B cell (primary cell): ENCODE measurements around the gene FOXE1. TPM values are rescaled to one million over a fixed set of nuclear protein-coding genes. Genes with fewer than 3 reads are reported as not detected.

Source experiments
- ATAC-seq: fragments of 200-7000 bp; cut with Tn5 transposase; one replicate; pipeline ENCODE4 v1.10.0; 2021; ENCODE audit warnings: low read depth, mild to moderate bottlenecking, moderate number of reproducible peaks, moderate library complexity
- CTCF ChIA-PET: fragments of 350-600 bp; sonication (Branson Sonifier 250); formaldehyde crosslinking; loops from one replicate; lab custom pipeline; 2021; ENCODE audit warnings: antibody characterized with exemption, inconsistent platforms; lab: Charles Lee
- POLR2A ChIA-PET: fragments of 350-600 bp; sonication (Branson Sonifier 250); formaldehyde crosslinking; loops from one replicate; lab custom pipeline; 2021; ENCODE audit warnings: antibody characterized with exemption; lab: Charles Lee
- DNase-seq: peaks from one replicate; pipeline ENCODE4 v3.0.0; 2013
- H2AFZ ChIP-seq: 2 replicates; pipeline ENCODE4 v1.6.1; 2012; ENCODE audit warnings: mild to moderate bottlenecking, low read depth, low read length; ENCODE audit not compliant: insufficient read depth, poor library complexity, severe bottlenecking
- H3K27ac ChIP-seq, 2 donors: 1 replicate in 1 of 2; 2 replicates in 1 of 2; pipeline ENCODE4 v1.5.1; 2012 to 2013; ENCODE audit warnings: low read length in 2 of 2, mild to moderate bottlenecking in 2 of 2, moderate library complexity in 1 of 2
- H3K27me3 ChIP-seq, 4 experiments: fragments of 200-600 bp in 1 of 4; sonication (generic) in 1 of 4; replicated peaks in 1 of 4; 1 replicate in 2 of 4; 2 replicates in 2 of 4; pipeline versions ENCODE4 v1.6.1 to v1.7.0; 2013 to 2016; ENCODE audit warnings: low read length in 3 of 4, mild to moderate bottlenecking in 2 of 4, mixed read lengths in 1 of 4, moderate library complexity in 1 of 4; ENCODE audit not compliant: insufficient read depth in 4 of 4, control insufficient read depth in 3 of 4; ENCODE audit errors: control extremely low read depth in 1 of 4
- H3K36me3 ChIP-seq, 2 experiments: replicated peaks in 1 of 2; 1 replicate in 1 of 2; 2 replicates in 1 of 2; pipeline versions ENCODE4 v1.6.1 to v1.7.1; 2013; ENCODE audit warnings: low read length in 1 of 2; ENCODE audit not compliant: insufficient read depth in 2 of 2, control insufficient read depth in 1 of 2; ENCODE audit errors: control extremely low read depth in 1 of 2, extremely low read depth in 1 of 2
- H3K4me1 ChIP-seq, 2 donors: fragments of 200-600 bp in 1 of 2; sonication (generic) in 1 of 2; 1 replicate in 1 of 2; 2 replicates in 1 of 2; pipeline versions ENCODE4 v1.5.1 to v1.6.1; 2013 to 2017; ENCODE audit warnings: low read length in 2 of 2; ENCODE audit not compliant: control insufficient read depth in 2 of 2, insufficient read depth in 2 of 2
- H3K4me2 ChIP-seq: replicated peaks from 2 replicates; pipeline ENCODE3; 2012; ENCODE audit warnings: mild to moderate bottlenecking, low read depth, low read length; ENCODE audit not compliant: poor library complexity, severe bottlenecking
- H3K4me3 ChIP-seq, 5 experiments: fragments of 200-600 bp in 1 of 5; sonication (generic) in 1 of 5; 1 replicate in 3 of 5; 2 replicates in 2 of 5; pipeline versions ENCODE4 v1.5.1 to v1.7.0; 2011 to 2016; ENCODE audit warnings: low read length in 4 of 5, mild to moderate bottlenecking in 4 of 5, low read depth in 2 of 5, control low read depth in 1 of 5, moderate library complexity in 1 of 5; ENCODE audit not compliant: insufficient read depth in 1 of 5; ENCODE audit errors: control extremely low read depth in 1 of 5, extremely low read depth in 1 of 5
- H3K79me2 ChIP-seq: fragments of 200-600 bp; sonication (generic); one replicate; pipeline ENCODE4 v1.6.0; 2016; ENCODE audit warnings: low read length; ENCODE audit not compliant: control insufficient read depth, insufficient read depth
- H3K9ac ChIP-seq: fragments of 200-600 bp; sonication (generic); 2 replicates; pipeline ENCODE4 v1.6.1; 2017; ENCODE audit warnings: mild to moderate bottlenecking, low read length, moderate library complexity
- H3K9me3 ChIP-seq, 3 donors: one replicate each; pipeline versions ENCODE4 v1.6.1 to v1.7.1; 2013; ENCODE audit warnings: low read length in 2 of 3; ENCODE audit not compliant: control insufficient read depth in 2 of 3, insufficient read depth in 1 of 3; ENCODE audit errors: control extremely low read depth in 1 of 3
- H4K20me1 ChIP-seq: 2 replicates; pipeline ENCODE4 v1.6.0; 2012; ENCODE audit warnings: mild to moderate bottlenecking, low read length; ENCODE audit not compliant: insufficient read depth, control insufficient read depth, poor library complexity, severe bottlenecking
- H3K27ac Mint-ChIP-seq: one replicate; pipeline ENCODE4 v1.8.0; 2021; ENCODE audit warnings: mixed read lengths
- H3K27me3 Mint-ChIP-seq: one replicate; pipeline ENCODE4 v1.8.0; 2021; ENCODE audit warnings: mixed read lengths
- H3K4me1 Mint-ChIP-seq: one replicate; pipeline ENCODE4 v1.8.0; 2021; ENCODE audit warnings: mixed read lengths
- H3K4me3 Mint-ChIP-seq: one replicate; pipeline ENCODE4 v1.8.0; 2021; ENCODE audit warnings: mixed read lengths
- H3K9me3 Mint-ChIP-seq: one replicate; pipeline ENCODE4 v1.8.0; 2022; ENCODE audit warnings: mixed read lengths; ENCODE audit not compliant: insufficient read depth
- EZH2 ChIP-seq: IDR thresholded peaks from 2 replicates; pipeline ENCODE4 v1.6.1; 2012; ENCODE audit warnings: borderline replicate concordance, low read depth, mild to moderate bottlenecking, moderate library complexity, low read length; ENCODE audit not compliant: insufficient read depth, poor library complexity, severe bottlenecking
- WGBS: methylation state at CpG from one replicate; pipeline ENCODE4 v1.1.5; 2013; ENCODE audit warnings: missing lambda C conversion rate; ENCODE audit not compliant: insufficient coverage; 5-methylcytosine and 5-hydroxymethylcytosine counted together
- intact Hi-C: fragments of 100-400 bp; cut with micrococcal nuclease; formaldehyde crosslinking; loops from one replicate; pipeline ENCODE4 v1.10.0; 2022
- polyA plus RNA-seq: library from polyadenylated mRNA; depleted of rRNA; stranded (reverse); fragments of >200 nt; gene quantifications from 2 replicates; pipeline ENCODE4 v1.2.3, GENCODE V29; 2012
- total RNA-seq, 2 donors: library from RNA; stranded (reverse); fragments of 120-200 nt in 1 of 2; gene quantifications; 1 replicate in 1 of 2; 2 replicates in 1 of 2; pipeline versions ENCODE4 v1.2.3 to v1.2.4, GENCODE V29; 2013 to 2022
- TF ChIP-seq, protein P1 (sequence below): fragments of 200-600 bp; IDR thresholded peaks from one replicate; pipeline ENCODE4 v1.8.0; 2022; ENCODE audit warnings: antibody characterized with exemption, mild to moderate bottlenecking

Gene FOXE1
- total and polyA plus RNA-seq, 2 donors (not counting 1 experiment from before 2014, with no cell fraction given): not detected

DNA sequence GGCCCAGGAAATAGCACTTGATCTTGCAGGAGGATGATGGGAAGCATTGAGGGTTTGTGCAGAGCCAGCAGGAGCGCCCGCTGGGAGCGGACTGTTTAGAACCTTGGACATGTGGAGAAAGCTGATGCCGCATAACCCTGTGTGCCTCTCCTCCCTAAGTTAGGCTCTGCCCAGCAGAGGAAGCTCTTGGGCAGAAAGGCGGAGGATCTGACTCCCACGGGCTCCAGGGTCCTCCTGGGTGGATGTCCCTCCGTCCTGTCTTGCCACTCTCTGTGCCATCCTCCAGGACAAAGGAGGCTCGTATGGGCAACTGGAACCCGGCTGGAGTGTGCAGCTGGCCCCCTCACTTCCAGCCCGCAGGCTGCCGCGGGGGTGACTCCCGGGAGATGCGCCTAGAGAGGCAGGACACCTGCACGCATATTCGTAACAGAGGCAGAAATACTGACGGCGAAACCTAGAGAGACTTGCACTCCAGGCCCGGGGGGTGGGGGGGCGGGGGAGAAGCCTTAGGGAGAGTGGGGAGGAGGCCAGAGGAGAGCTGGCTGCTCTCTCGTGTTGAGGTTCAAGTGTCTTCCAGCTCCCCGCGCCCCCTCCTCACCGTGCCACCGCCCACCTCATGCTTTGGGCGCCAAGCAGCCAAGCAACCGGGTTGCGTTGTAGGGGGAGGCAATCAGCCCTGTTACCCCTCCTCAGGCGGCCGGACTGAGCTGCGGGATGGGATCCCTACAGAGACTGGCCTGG is 5.4 kb upstream of the FOXE1 start:
- H3K4me1 ChIP-seq: peaks cover 20 to 28% of the 10 kb centered on the region in 2 donors
- H3K9ac ChIP-seq: no peak overlapping the region
- Mint-ChIP-seq H3K4me3 (peak overlapping the region; percentile 20), H3K27me3 (peaks cover 72% of the 10 kb centered on the region), H3K4me1 (peaks cover 17% of the 10 kb centered on the region), H3K27ac (peak overlapping the region; percentile 27), H3K9me3 (no peaks in the 10 kb centered on the region)
- no peak overlapping the region for H2AFZ ChIP-seq
- WGBS: 16% methylated on average over 20 of the region's 31 CpGs
- ChIA-PET CTCF (no interaction called here), POLR2A (no interaction called here)
- peak overlapping the region; percentile 91 for H3K4me2 ChIP-seq
- intact Hi-C loops: no loop called here
- no peak overlapping the region for H3K4me3 ChIP-seq
- no peaks in the 10 kb centered on the region for H4K20me1 ChIP-seq
- H3K27ac ChIP-seq: no peak overlapping the region
- H3K9me3 ChIP-seq: peaks cover 2 to 47% (median 3%) of the 10 kb centered on the region in 3 donors
- no peaks in the 10 kb centered on the region for H3K36me3 ChIP-seq
- DNase-seq (no peak), ATAC-seq (no peak)
- TF ChIP-seq, protein P1, sequence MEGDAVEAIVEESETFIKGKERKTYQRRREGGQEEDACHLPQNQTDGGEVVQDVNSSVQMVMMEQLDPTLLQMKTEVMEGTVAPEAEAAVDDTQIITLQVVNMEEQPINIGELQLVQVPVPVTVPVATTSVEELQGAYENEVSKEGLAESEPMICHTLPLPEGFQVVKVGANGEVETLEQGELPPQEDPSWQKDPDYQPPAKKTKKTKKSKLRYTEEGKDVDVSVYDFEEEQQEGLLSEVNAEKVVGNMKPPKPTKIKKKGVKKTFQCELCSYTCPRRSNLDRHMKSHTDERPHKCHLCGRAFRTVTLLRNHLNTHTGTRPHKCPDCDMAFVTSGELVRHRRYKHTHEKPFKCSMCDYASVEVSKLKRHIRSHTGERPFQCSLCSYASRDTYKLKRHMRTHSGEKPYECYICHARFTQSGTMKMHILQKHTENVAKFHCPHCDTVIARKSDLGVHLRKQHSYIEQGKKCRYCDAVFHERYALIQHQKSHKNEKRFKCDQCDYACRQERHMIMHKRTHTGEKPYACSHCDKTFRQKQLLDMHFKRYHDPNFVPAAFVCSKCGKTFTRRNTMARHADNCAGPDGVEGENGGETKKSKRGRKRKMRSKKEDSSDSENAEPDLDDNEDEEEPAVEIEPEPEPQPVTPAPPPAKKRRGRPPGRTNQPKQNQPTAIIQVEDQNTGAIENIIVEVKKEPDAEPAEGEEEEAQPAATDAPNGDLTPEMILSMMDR: no peak
- peak; percentile 25 for TF ChIP-seq EZH2
- peaks cover 0 to 79% (median 55%) of the 10 kb centered on the region in 4 experiments for H3K27me3 ChIP-seq
- H3K79me2 ChIP-seq: no peaks in the 10 kb centered on the region

DNA sequence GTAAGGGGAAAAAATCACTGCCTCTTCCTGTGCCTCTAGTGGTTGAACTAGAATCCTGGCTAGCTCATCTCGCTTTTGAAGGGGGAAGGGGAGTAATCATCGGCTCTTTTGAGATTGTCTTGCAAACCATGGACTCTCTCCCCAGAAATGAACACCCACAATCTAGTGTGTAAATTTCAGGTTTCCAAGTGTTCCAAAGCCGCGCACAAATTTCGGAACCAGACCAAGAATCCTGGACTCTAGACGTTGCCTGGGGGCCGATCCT is 4.9 kb upstream of the FOXE1 start:
- H2AFZ ChIP-seq: no peak overlapping the region
- H3K27me3 ChIP-seq: peaks cover 0 to 78% (median 54%) of the 10 kb centered on the region in 4 experiments
- no peaks in the 10 kb centered on the region for H3K36me3 ChIP-seq
- ChIA-PET POLR2A (no interaction called here), CTCF (no interaction called here)
- 19% methylated on average over 6 of the region's 7 CpGs for WGBS
- no peaks in the 10 kb centered on the region for H3K9me3 Mint-ChIP-seq
- H3K4me1 ChIP-seq: peaks cover 25 to 31% of the 10 kb centered on the region in 2 donors
- peak overlapping the region; percentile 66 for H3K9ac ChIP-seq
- DNase-seq (peak; percentile 36), ATAC-seq (no peak)
- TF ChIP-seq, protein P1: no peak
- TF ChIP-seq EZH2: peak; percentile 18
- intact Hi-C loops: no loop called here
- H3K4me2 ChIP-seq: peak overlapping the region; percentile 91
- H3K27me3 Mint-ChIP-seq: peaks cover 67% of the 10 kb centered on the region
- H3K4me3 ChIP-seq: peak overlapping the region in 2 of 5 experiments; percentile 53 to 56
- H3K4me3 Mint-ChIP-seq: peak overlapping the region; percentile 57
- H3K79me2 ChIP-seq: no peaks in the 10 kb centered on the region
- no peaks in the 10 kb centered on the region for H4K20me1 ChIP-seq
- peaks cover 17% of the 10 kb centered on the region for H3K4me1 Mint-ChIP-seq
- H3K27ac ChIP-seq: no peak overlapping the region
- no peak overlapping the region for H3K27ac Mint-ChIP-seq
- peaks cover 2 to 50% (median 3%) of the 10 kb centered on the region in 3 donors for H3K9me3 ChIP-seq
